Activated T-helper 2 cell treated with anti-CD3 and anti-CD28 coated beads, Interferon-gamma antibody, Interleukin-2, Interleukin-4, amounts not matched to agents 10 μg/mL and 5 μg/mL and 100 μg/mL, durations not matched to agents 14 hours and 24 hours and 36 hours (primary cell): Measurements from ENCODE around the gene ARHGAP23. TPM values are rescaled to one million over a fixed set of nuclear protein-coding genes. Genes with fewer than 3 reads are reported as not detected.

Experiments used
- DNase-seq: peaks from one replicate; pipeline ENCODE4 v3.0.0; 2021; ENCODE audit warnings: low spot score
- H3K27ac Mint-ChIP-seq: one replicate; pipeline ENCODE4 v1.8.0; 2021; ENCODE audit warnings: mixed read lengths
- H3K27me3 Mint-ChIP-seq: one replicate; pipeline ENCODE4 v1.8.0; 2021; ENCODE audit warnings: low read depth, mixed read lengths
- H3K36me3 Mint-ChIP-seq: one replicate; pipeline ENCODE4 v1.8.0; 2021; ENCODE audit warnings: low read depth, mixed read lengths
- H3K4me1 Mint-ChIP-seq: one replicate; pipeline ENCODE4 v1.8.0; 2021; ENCODE audit warnings: low read depth, mixed read lengths
- H3K4me3 Mint-ChIP-seq: one replicate; pipeline ENCODE4 v1.8.0; 2021; ENCODE audit warnings: low read depth, mild to moderate bottlenecking, moderate library complexity, mixed read lengths
- H3K9me3 Mint-ChIP-seq: one replicate; pipeline ENCODE4 v1.8.0; 2021; ENCODE audit warnings: mixed read lengths
- intact Hi-C: fragments of 100-400 bp; cut with micrococcal nuclease; formaldehyde crosslinking; loops from one replicate; pipeline ENCODE4 v1.15.1; 2023
- total RNA-seq: library from RNA; stranded (reverse); gene quantifications from 2 replicates; pipeline ENCODE4 v1.2.3, GENCODE V29; 2022

Gene ARHGAP23
- total RNA-seq, 1 donor from 2014 or later, result 1.2 TPM

DNA sequence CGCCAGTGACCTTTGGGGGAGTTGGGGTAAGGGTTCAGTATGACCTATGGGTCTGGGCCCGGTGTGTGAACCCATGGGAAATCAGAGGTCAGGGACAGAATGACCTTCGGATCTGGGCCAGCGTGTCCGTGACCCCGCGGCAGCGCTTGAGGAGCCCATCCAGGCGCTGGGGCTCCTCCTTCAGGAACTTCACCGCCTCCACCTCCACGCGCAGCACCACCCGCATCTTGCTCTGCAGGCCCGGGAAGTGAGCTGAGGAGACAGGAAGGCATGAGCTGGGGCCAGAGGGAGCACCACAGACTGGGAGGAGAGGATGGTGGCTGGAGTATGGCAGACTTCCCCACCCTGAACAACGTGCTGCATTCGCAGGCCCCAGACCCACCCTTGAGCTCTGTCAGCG lies 124.1 kb downstream of the ARHGAP23 start:
- H3K4me3 Mint-ChIP-seq, result no peak overlapping the region
- peaks cover 20% of the 10 kb centered on the region for H3K27me3 Mint-ChIP-seq
- no peaks in the 10 kb centered on the region for H3K9me3 Mint-ChIP-seq
- DNase-seq, result no peak
- no peaks in the 10 kb centered on the region for H3K36me3 Mint-ChIP-seq
- H3K4me1 Mint-ChIP-seq, result no peaks in the 10 kb centered on the region
- intact Hi-C loops, result no loop called here
- H3K27ac Mint-ChIP-seq, result no peak overlapping the region

DNA sequence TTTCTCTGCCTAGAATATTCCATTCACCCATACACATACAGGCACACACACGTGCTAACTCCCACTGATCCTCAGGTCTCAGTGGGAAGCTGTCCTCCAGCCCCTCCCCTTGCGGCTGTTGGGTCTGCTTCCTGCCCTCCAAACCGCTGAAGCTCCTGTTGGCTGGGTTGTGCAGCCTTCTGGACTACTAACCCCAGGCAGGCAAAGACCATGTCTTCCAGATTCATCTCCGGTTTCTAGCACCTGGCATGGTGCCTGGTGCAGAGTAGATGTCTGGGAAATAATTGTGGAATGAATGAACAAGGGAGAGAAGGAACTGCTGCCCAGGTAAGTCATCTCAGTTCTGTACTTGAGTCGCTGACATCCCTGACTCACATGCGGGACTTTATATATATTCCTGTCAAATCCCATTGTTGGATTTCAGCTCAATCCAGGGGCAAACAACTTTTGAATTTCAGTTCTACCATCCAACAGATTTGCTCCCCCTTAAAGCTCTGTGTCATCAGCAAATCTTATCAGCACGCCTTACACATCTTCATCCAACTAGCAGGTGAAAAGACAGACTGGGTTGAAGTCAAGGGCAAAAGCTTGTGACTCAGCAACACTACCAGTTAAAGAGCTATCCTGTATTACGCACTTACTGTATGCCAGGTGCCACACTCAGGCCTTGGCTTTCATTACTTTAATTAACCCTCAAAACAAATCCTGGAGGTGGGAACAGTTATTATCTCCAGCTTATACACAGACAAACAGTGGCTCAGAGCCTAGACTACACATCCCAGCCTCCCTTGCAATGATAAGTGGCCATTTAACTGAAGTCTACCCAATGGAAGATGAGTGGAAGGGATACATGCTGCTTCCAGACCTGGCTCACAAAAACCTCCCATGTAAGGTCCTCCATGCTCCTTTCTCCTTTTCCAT lies 126.4 kb downstream of the ARHGAP23 start:
- intact Hi-C loops, result loop anchor here (5.0 kb wide), 1 partner anchor 198 kb away; the partner anchor contains the start of gene PSMB3
- Mint-ChIP-seq H3K4me1 (peaks cover 14% of the 10 kb centered on the region), H3K4me3 (no peak overlapping the region), H3K27ac (no peak overlapping the region), H3K27me3 (peaks cover 32% of the 10 kb centered on the region), H3K36me3 (no peaks in the 10 kb centered on the region), H3K9me3 (no peaks in the 10 kb centered on the region)
- no peak for DNase-seq

DNA sequence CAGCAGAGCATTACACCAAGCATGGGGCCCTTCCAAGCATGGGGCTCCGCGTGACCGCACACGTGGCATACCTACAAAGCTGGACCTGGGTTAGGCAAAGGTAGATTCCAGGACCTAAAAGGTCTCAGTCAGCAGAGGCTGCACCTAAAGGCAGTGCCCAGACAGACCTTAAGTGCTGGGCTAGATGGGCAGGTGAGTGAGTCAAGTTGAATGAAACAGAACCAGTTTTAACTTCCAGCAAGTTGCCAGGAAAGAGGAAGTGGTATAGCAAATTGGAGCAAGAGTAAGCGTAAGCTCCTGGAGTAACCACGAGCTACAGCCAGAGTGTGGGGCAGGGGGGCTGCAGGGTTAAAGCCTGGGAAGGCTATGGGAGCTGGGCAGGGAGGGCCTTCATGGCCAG lies 128.0 kb downstream of the ARHGAP23 start:
- Mint-ChIP-seq H3K27ac (no peak overlapping the region), H3K27me3 (peaks cover 42% of the 10 kb centered on the region), H3K4me1 (peaks cover 20% of the 10 kb centered on the region), H3K4me3 (no peak overlapping the region), H3K36me3 (no peaks in the 10 kb centered on the region), H3K9me3 (no peaks in the 10 kb centered on the region)
- intact Hi-C loops, result loop anchor here (5.0 kb wide), 1 partner anchor 196 kb away; the partner anchor contains the start of gene PSMB3
- no peak for DNase-seq

- DNase-seq, result no peak
- peak overlapping the region; percentile 9 for H3K4me3 Mint-ChIP-seq
- intact Hi-C loops, result loop anchor here (5.0 kb wide), 1 partner anchor 195 kb away; the partner anchor contains the start of gene PSMB3
- H3K36me3 Mint-ChIP-seq, result no peaks in the 10 kb centered on the region
- peaks cover 45% of the 10 kb centered on the region for H3K27me3 Mint-ChIP-seq
- no peaks in the 10 kb centered on the region for H3K9me3 Mint-ChIP-seq
- H3K27ac Mint-ChIP-seq, result no peak overlapping the region
- peaks cover 20% of the 10 kb centered on the region for H3K4me1 Mint-ChIP-seq
Measured at GRCh38 chr17:38557396-38557795, 129.1 kb downstream of the ARHGAP23 start.

- Mint-ChIP-seq H3K27me3 (peaks cover 51% of the 10 kb centered on the region), H3K4me1 (peaks cover 20% of the 10 kb centered on the region), H3K9me3 (no peaks in the 10 kb centered on the region), H3K27ac (no peak overlapping the region), H3K36me3 (no peaks in the 10 kb centered on the region), H3K4me3 (peak overlapping the region; percentile 84)
- intact Hi-C loops, result loop anchor here (1.0 to 5.0 kb wide), 3 partner anchors 109 to 194 kb away; partner anchors contain the start of gene PSMB3
- DNase-seq, result peak; percentile 86
Measured at GRCh38 chr17:38557836-38558727, 129.8 kb downstream of the ARHGAP23 start.

GRCh38 chr17:38558728-38559050 lies 130.4 kb downstream of the ARHGAP23 start:
- Mint-ChIP-seq H3K4me3 (peak overlapping the region; percentile 84), H3K36me3 (no peaks in the 10 kb centered on the region), H3K27me3 (peaks cover 53% of the 10 kb centered on the region), H3K27ac (no peak overlapping the region), H3K4me1 (peaks cover 20% of the 10 kb centered on the region), H3K9me3 (no peaks in the 10 kb centered on the region)
- intact Hi-C loops, result loop anchor here (1.0 to 5.0 kb wide), 4 partner anchors 26 to 194 kb away; partner anchors contain the start of gene PSMB3
- no peak for DNase-seq

GRCh38 chr17:38559051-38559879 lies 131.0 kb downstream of the ARHGAP23 start:
- peaks cover 58% of the 10 kb centered on the region for H3K27me3 Mint-ChIP-seq
- peaks cover 20% of the 10 kb centered on the region for H3K4me1 Mint-ChIP-seq
- H3K4me3 Mint-ChIP-seq, result peak overlapping the region; percentile 84
- no peaks in the 10 kb centered on the region for H3K9me3 Mint-ChIP-seq
- H3K36me3 Mint-ChIP-seq, result no peaks in the 10 kb centered on the region
- H3K27ac Mint-ChIP-seq, result peak overlapping the region; percentile 58
- intact Hi-C loops, result loop anchor here (1.0 to 5.0 kb wide), 2 partner anchors 25 to 193 kb away; partner anchors contain the start of gene PSMB3
- DNase-seq, result peak; percentile 80

DNA sequence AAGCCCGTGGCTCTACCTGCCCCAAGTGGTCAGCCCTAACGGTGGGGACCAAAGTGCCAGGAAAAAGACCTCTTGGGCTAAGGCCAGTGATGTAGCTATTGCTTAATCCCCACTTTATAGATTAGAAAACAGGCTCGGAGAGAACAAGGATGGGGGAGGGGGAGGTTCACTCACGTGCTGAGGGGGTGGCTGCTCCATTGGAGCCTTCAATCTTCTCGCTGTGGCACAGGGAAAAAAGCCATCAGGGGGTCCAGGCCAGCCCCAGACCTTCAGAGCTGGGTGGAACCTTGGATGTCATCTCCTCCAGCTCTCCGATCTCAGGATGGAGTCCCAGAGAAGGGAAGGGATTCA lies 131.6 kb downstream of the ARHGAP23 start:
- Mint-ChIP-seq H3K27me3 (peaks cover 58% of the 10 kb centered on the region), H3K9me3 (no peaks in the 10 kb centered on the region), H3K4me3 (no peak overlapping the region), H3K27ac (no peak overlapping the region), H3K4me1 (peaks cover 20% of the 10 kb centered on the region), H3K36me3 (no peaks in the 10 kb centered on the region)
- intact Hi-C loops, result loop anchor here (1.0 to 5.0 kb wide), 2 partner anchors 24 to 192 kb away; partner anchors contain the start of gene PSMB3
- no peak for DNase-seq

DNA sequence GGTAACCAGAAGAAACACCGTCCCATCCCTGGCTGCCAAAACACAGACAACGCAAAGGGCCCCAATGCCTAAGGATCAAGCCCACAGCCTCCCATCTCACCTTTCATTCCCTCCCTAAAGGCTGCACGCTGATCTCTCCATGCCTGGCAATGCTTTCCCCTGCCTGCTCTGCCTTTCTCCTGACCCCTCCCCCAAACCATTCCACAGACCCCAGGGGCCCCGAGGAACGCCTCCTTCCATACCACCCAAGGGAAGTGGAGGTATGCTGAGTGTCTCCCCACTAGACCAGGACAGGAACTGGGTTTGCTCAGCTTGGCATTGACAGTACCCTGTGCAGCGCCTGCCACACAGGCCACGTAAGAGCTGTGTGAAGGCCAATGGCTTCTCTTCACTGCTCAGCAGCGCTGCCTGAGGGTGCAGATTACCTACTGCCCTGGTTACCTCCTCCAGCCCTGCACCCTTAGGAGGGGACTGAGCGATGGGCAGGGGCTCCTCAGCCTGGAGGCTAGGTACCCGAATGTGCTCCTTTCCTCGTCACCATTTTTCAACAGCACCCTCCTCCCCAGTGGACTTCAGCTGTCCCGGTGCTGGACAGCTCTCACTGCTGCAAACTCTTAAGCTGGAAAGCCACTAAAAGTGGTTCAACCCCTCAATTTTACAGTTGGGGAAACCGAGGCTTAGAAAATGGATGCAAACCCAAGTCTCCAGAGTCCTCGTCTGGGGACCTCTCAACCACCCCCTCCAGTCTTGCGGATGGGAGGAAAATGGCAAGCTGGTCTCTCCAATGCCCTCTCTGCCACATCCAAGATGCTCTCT lies 132.4 kb downstream of the ARHGAP23 start:
- Mint-ChIP-seq H3K4me1 (peaks cover 20% of the 10 kb centered on the region), H3K27me3 (peaks cover 57% of the 10 kb centered on the region), H3K9me3 (no peaks in the 10 kb centered on the region), H3K27ac (no peak overlapping the region), H3K4me3 (no peak overlapping the region), H3K36me3 (no peaks in the 10 kb centered on the region)
- intact Hi-C loops, result no loop called here
- no peak for DNase-seq

DNA sequence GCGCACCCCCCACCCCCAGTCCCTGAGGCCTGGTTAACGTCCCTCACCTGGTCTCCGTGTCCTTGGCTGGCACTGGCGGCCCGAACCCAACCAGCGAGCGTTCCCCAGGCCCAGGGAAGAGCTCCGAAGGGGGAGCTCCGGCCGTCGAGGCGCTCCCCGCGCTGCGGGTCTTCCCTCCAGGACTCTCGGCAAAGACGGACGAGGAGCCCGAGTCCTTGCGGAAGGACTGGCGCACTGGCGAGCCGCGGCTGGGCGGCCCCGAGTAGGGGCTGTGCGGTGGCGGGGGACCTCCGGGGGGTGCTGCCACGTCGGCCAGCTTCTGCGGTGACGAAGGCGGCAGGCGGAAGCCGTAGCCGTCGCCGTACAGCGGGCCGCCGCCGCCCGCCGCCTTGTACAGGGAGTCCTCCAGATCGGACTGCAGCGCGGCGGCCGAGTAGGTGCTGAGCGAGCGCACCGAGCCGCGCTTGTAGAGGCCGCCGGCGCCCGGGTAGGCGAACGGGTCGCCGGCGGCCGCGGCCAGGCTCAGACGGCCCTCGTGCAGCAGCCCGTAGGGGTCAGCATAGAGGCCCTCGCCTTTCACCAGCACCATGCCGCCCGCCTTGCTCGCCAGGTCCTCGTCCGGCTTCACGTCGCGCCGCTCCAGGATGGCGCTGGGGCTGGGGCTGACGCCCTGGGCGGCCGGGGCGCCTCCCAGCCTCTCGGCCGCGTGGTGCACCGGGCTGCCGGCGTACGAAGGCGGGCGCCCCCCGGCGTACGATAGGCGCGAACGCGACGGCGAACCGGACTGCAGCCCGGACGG lies 133.4 kb downstream of the ARHGAP23 start:
- intact Hi-C loops, result no loop called here
- Mint-ChIP-seq H3K4me1 (peaks cover 20% of the 10 kb centered on the region), H3K9me3 (no peaks in the 10 kb centered on the region), H3K27ac (no peak overlapping the region), H3K36me3 (no peaks in the 10 kb centered on the region), H3K4me3 (no peak overlapping the region), H3K27me3 (peaks cover 60% of the 10 kb centered on the region)
- no peak for DNase-seq
